Uterus (tissue), 4 donors: ENCODE measurements around the gene SMARCA4. TPM values are rescaled to one million over a fixed set of nuclear protein-coding genes. Genes with fewer than 3 reads are reported as not detected.

ENCODE experiments used
- DNase-seq, 2 donors: peaks; one replicate each; pipeline ENCODE4 v3.0.0-alpha.2; 2019 to 2020
- H3K27ac ChIP-seq, 2 donors: fragments of 200-600 bp; sonication (generic); 1 replicate in 1 of 2; 2 replicates in 1 of 2; pipeline ENCODE4 v1.5.1; 2016 to 2018
- H3K27me3 ChIP-seq, 2 donors: fragments of 200-600 bp; sonication (generic); one replicate each; pipeline ENCODE4 v1.5.1; 2018 to 2019; ENCODE audit warnings: control low read depth in 1 of 2
- H3K36me3 ChIP-seq, 2 donors: fragments of 200-600 bp; sonication (generic); one replicate each; pipeline ENCODE4 v1.5.1; 2019; ENCODE audit warnings: control low read depth in 1 of 2
- H3K4me1 ChIP-seq, 2 donors: fragments of 200-600 bp; sonication (generic); one replicate each; pipeline ENCODE4 v1.5.1; 2018 to 2019; ENCODE audit warnings: control low read depth in 1 of 2
- H3K4me3 ChIP-seq, 2 donors: fragments of 200-600 bp; sonication (generic); 1 replicate in 1 of 2; 2 replicates in 1 of 2; pipeline ENCODE4 v1.5.1; 2018 to 2019; ENCODE audit warnings: mild to moderate bottlenecking in 1 of 2
- H3K9me3 ChIP-seq, 2 donors: fragments of 200-600 bp; sonication (generic); one replicate each; pipeline ENCODE4 v1.5.1; 2019; ENCODE audit warnings: control low read depth in 1 of 2
- CTCF ChIP-seq, 4 experiments: fragments of 200-600 bp in 2 of 4; fragments of 450-650 bp in 2 of 4; sonication (generic) in 2 of 4; IDR thresholded peaks; one replicate each; pipeline ENCODE4 v1.5.1; 2016 to 2019; ENCODE audit warnings: antibody characterized with exemption in 4 of 4, mild to moderate bottlenecking in 2 of 4, moderate library complexity in 1 of 4
- POLR2A ChIP-seq, 2 donors: fragments of 450-650 bp; IDR thresholded peaks; one replicate each; pipeline ENCODE4 v1.6.1; 2016; ENCODE audit warnings: antibody characterized with exemption in 2 of 2, mild to moderate bottlenecking in 1 of 2, moderate library complexity in 1 of 2
- intact Hi-C: fragments of 100-400 bp; cut with DNase I; formaldehyde crosslinking; loops from one replicate; pipeline ENCODE4 v1.15.1; 2023; ENCODE audit warnings: low total_unique reads
- total RNA-seq, 4 donors: library from RNA; depleted of rRNA in 3 of 4; stranded (reverse); fragments of >200 nt in 3 of 4; gene quantifications; one replicate each; pipeline versions ENCODE4 v1.1.0 to v1.2.4, GENCODE V29; 2014 to 2023
- donor health status: DM: yes; HTN: yes; CAD: no.

The SMARCA4 gene
- total RNA-seq, 4 donors from 2014 or later, result 44.6 to 78.7 (median 76.2) TPM

DNA sequence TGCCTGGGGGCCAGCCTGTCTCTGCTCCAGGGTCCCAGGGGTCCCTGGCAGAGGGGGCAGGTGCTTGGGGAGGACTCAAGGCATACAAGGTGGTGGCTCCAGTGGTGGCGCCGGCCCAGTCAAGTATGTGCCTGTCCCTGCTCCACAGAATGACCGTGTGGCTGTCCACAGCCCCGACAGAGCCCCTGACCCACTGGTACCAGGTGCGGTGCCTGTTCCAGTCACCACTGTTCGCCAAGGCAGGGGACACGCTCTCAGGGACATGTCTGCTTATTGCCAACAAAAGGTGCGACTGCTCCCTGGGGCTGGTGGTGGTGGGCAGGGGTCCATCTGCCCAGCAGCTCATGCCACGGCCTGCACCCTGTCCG lies 40.6 kb upstream of the SMARCA4 start:
- no peaks in the 10 kb centered on the region for H3K27me3 ChIP-seq
- H3K36me3 ChIP-seq, result no peaks in the 10 kb centered on the region
- DNase-seq, result no peak
- no peak overlapping the region for H3K27ac ChIP-seq
- no peak overlapping the region for H3K4me3 ChIP-seq
- no peak for TF ChIP-seq POLR2A (IDR thresholded peaks at IDR 0.05)
- TF ChIP-seq CTCF (IDR thresholded peaks at IDR 0.05), result no peak
- intact Hi-C loops, result no loop called here
- no peaks in the 10 kb centered on the region for H3K4me1 ChIP-seq
- no peaks in the 10 kb centered on the region for H3K9me3 ChIP-seq

DNA sequence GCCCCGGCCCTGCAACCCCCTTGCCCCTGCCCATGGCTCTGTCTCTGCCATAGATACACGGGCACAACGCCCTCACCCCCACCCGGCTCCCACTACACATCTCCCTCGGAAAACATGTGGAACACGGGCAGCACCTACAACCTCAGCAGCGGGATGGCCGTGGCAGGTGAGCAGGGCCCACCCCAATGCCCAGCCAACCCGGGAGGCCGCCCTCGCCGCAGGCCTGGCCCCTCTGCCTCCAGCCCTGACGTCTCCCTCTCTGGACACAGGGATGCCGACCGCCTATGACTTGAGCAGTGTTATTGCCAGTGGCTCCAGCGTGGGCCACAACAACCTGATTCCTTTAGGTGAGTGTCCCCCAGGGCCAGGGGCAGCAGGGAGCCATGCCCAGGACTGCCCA lies 40.0 kb upstream of the SMARCA4 start:
- intact Hi-C loops, result no loop called here
- DNase-seq, result no peak
- Histone ChIP-seq H3K4me1 (no peaks in the 10 kb centered on the region), H3K27me3 (no peaks in the 10 kb centered on the region), H3K4me3 (no peak overlapping the region), H3K27ac (no peak overlapping the region), H3K36me3 (no peaks in the 10 kb centered on the region), H3K9me3 (no peaks in the 10 kb centered on the region)
- TF ChIP-seq CTCF (IDR thresholded peaks at IDR 0.05), result no peak
- TF ChIP-seq POLR2A (IDR thresholded peaks at IDR 0.05), result no peak

- Histone ChIP-seq H3K9me3 (no peaks in the 10 kb centered on the region), H3K27me3 (no peaks in the 10 kb centered on the region), H3K4me1 (no peaks in the 10 kb centered on the region), H3K36me3 (no peaks in the 10 kb centered on the region), H3K4me3 (no peak overlapping the region), H3K27ac (no peak overlapping the region)
- no peak for TF ChIP-seq CTCF (IDR thresholded peaks at IDR 0.05)
- TF ChIP-seq POLR2A (IDR thresholded peaks at IDR 0.05), result no peak
- intact Hi-C loops, result no loop called here
- DNase-seq, result no peak
Measured at GRCh38 chr19:10921199-10921909, 39.5 kb upstream of the SMARCA4 start.

DNA sequence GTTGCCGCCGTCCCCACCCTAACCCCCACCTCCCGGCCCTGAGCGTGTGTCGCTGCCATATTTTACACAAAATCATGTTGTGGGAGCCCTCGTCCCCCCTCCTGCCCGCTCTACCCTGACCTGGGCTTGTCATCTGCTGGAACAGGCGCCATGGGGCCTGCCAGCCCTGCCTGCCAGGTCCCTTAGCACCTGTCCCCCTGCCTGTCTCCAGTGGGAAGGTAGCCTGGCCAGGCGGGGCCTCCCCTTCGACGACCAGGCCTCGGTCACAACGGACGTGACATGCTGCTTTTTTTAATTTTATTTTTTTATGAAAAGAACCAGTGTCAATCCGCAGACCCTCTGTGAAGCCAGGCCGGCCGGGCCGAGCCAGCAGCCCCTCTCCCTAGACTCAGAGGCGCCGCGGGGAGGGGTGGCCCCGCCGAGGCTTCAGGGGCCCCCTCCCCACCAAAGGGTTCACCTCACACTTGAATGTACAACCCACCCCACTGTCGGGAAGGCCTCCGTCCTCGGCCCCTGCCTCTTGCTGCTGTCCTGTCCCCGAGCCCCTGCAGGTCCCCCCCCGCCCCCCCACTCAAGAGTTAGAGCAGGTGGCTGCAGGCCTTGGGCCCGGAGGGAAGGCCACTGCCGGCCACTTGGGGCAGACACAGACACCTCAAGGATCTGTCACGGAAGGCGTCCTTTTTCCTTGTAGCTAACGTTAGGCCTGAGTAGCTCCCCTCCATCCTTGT lies 38.8 kb upstream of the SMARCA4 start:
- Histone ChIP-seq H3K27me3 (no peaks in the 10 kb centered on the region), H3K9me3 (no peaks in the 10 kb centered on the region), H3K27ac (no peak overlapping the region), H3K36me3 (no peaks in the 10 kb centered on the region), H3K4me3 (no peak overlapping the region), H3K4me1 (no peaks in the 10 kb centered on the region)
- TF ChIP-seq CTCF (IDR thresholded peaks at IDR 0.05), result no peak
- no peak for TF ChIP-seq POLR2A (IDR thresholded peaks at IDR 0.05)
- intact Hi-C loops, result no loop called here
- DNase-seq, result no peak

DNA sequence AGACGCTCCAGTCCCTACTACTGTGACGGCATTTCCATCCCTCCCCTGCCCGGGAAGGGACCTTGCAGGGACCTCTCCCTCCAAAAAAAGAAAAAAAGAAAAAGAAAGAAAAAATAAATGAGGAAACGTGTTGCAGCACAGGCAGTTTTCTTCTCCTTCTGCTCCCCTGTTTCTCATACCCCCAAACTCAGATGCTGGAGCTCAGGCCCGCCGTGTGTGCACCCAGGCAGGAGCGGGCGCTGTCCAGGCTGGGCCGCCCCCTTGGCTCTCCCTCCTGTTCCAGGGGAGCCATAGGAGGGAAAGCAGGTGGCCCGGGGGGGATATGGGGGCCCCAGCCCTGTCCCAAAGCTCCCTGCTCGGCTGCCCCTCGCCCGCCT lies 38.2 kb upstream of the SMARCA4 start:
- Histone ChIP-seq H3K36me3 (no peaks in the 10 kb centered on the region), H3K27ac (no peak overlapping the region), H3K4me1 (no peaks in the 10 kb centered on the region), H3K4me3 (no peak overlapping the region), H3K27me3 (no peaks in the 10 kb centered on the region), H3K9me3 (no peaks in the 10 kb centered on the region)
- intact Hi-C loops, result no loop called here
- DNase-seq, result no peak
- no peak for TF ChIP-seq POLR2A (IDR thresholded peaks at IDR 0.05)
